Dermis microvascular lymphatic vessel endothelial cell (primary cell): Measurements from ENCODE around the gene ADAMTS7. TPM values are rescaled to one million over a fixed set of nuclear protein-coding genes. Genes with fewer than 3 reads are reported as not detected.
A peak's percentile ranks its signal among the peaks of the same experiment; 100 is the strongest.
"Not testable (repeated sequence)": the region's sequence is repeated elsewhere in the genome, so short reads cannot be mapped to it uniquely, and the experiment has no call there.

Source experiments
- DNase-seq, 2 donors: peaks; one replicate each; pipeline versions ENCODE4 v3.0.0 to v3.0.0-alpha.2; 2010; ENCODE audit warnings: low read depth in 2 of 2
- total RNA-seq: library from RNA; depleted of rRNA; stranded (reverse); fragments of >200 nt; gene quantifications from 2 replicates; pipeline ENCODE4 v1.2.1, GENCODE V29; 2014

Gene ADAMTS7
- total RNA-seq, 1 donor from 2014 or later: 6.5 TPM

GRCh38 chr15:78788016-78788660, 23.1 kb downstream of the ADAMTS7 start:
- no peak for DNase-seq

GRCh38 chr15:78782402-78782801, 28.9 kb downstream of the ADAMTS7 start:
- peak in 1 of 2 donors; percentile 19 for DNase-seq

- DNase-seq: not testable (repeated sequence)
Observed at GRCh38 chr15:78781381-78781780, 29.9 kb downstream of the ADAMTS7 start.

DNA sequence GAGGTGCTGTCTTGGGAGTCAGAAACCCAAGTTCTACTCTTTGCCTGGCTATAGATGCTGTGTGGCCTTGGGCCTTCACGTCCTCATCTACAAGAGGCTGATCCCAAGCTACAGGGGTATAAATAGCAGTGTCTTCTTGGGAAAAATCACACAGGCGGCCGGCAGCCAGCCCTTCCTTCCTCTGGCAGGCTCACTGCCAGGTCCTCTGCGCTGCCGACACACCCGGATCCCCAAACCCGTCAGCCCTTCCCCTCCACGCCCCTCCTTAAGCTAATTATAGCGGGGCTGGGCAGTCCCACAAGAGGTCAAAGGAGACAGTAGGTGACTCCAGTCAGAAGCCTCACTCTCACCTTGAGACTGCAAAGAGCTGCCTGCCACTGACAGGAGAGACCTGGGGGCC, 31.3 kb downstream of the ADAMTS7 start:
- DNase-seq: not testable (repeated sequence)

DNA sequence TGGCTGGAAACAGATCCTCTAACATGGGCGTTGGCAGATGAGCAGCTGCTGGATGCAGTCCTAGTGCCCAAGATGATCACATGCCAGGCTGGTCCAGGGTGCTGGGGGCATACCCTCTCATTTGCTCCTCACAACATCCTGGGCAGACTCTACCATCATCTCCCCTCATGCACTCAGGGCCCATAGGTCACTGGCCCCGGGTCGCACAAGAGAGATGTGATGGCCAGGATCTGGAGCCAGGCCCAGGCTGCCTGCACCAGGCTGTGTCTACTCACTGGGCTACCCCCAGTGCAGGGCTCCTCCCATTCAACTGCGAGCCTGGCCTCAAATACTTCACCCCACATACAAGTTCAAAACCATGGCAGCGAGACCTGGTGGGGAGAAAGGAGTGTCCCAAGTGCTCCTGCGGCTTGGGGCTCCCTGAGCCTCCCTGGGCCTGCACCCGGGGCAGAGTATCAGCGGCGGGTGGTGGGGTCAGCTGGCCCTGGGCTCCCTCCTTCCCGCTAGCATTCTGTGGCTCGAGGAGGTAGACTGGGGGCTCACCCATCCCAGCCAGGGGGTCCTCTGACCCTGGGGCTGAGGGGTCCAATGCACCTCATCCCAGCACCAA, 32.0 kb downstream of the ADAMTS7 start:
- DNase-seq: not testable (repeated sequence)

GRCh38 chr15:78778422-78778821, 32.8 kb downstream of the ADAMTS7 start:
- no peak for DNase-seq

- DNase-seq: not testable (repeated sequence)
Observed at GRCh38 chr15:78777953-78778345, 33.3 kb downstream of the ADAMTS7 start.

DNA sequence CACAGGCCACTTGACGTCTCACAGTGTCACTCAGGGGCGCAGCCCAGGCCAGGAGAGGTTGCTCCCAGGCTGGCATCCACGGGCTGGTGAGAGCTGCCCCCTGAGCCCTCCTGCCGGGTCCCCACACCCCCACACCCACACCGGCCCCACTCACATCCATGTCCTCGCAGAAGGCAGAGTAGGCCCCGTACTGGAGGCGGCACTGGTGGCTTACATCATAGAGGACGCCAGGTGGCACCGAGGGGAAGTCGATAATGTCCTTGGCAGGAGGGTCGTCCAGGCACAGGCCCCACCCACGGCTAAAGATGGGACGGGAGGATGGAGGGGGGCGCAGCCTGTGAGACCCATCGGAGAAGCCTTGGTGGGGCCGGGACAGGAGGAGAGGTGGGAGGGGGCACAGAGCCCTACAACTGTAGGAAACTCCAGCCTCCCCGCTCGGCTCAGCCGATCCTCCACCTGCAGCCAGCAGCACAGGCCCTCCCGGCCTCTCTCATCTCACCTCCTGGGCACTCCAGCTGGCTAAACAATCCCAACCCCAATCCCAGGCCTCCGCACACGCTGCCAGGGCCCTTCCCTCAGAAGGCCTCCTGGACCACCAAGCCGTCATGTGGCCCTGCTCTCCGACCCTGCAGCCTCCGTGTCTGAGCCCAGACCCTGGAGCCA, 33.8 kb downstream of the ADAMTS7 start:
- DNase-seq: not testable (repeated sequence)

DNA sequence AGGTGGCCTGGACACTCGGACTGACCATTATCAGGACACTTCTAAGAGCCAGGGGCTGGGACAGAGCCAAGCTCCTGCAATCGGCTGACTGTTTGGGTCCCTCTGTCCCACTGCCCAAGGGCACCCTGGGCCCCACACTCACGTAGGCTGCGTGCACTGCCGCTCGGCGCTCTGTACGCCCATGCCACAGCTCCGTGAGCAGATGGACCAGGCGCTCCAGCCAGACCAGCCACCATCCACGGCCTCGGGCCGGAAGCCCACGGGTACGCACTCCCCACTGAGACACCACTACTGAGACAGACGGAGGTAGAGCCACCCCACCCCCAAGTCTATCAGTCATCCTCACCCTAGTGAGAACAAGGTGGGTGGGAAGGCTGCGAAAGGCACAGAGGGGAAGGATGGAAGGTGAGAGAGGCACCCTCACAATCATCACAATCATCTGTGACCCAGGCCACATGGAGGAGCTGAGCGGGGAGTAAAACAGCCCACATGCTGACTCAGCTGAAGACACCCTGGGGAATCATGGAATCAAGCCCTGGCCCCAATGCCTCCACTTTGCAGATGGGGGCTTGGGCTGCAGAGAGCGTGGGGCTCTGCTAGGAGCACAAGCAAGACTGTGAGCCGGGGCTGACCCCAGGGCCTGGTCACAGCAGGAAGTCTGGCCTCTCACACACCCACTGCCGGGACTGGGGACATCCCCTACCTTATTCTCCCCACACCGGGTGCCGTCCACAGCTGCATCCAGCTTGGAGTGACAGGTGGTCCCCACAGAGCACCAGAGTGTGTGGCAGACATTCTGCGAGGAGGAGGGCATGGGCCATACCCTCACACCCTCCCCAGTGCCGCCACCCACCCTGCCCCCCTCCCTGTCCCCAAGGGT, 35.0 kb downstream of the ADAMTS7 start:
- DNase-seq: not testable (repeated sequence)

DNA sequence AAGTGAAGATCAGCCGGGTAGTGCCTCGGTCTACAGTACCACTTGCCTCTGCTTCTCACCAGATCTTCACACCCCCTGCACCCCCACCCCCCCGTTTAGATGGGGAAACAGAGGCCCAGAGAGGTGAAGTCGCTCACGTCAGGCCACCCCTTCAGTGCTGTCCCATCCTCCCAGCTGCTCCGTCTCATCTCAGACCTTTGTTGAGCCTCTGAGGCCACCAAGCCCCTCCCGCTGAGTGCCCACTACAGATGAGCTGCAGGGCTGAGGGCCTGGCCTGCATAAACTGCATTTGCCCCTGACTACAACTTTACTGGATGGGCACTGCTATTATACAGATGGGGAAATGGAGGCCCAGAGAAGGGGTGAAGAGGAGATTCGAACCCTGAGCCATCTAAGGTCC, 35.8 kb downstream of the ADAMTS7 start:
- no peak for DNase-seq

- not testable (repeated sequence) for DNase-seq
Observed at GRCh38 chr15:78774451-78774990, 36.7 kb downstream of the ADAMTS7 start.

DNA sequence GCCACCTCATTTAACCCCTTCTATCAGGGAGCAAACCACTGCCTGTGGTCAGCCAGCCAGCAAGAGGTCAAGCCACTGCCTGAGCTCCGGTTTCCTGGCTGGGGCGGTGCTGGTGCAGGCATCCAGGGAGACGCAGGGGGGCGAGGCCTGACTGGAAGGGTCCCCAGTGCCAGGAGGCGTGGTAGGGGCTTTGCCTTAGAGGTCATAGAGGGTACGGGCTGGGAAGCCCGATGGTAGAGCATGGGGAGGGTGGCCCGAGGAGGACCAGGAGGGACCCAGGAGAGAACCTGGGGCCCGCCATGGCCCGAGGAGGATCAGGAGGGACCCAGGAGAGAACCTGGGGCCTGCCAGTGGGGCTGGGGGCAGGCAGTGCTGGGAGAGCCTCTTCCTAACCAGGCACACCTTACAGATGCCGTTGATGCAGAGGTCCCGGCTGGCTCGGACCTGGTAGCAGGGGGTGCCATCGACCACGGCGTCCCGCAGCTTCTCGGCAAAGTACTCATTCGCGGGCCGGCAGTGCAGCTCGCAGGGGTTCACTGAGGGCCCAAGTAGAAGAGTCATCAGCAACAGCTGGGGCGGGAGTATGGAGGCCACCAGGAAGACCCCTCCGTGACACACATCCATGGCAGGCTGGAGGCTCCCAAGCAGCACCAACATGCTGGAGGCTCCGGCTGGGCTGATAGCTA, 37.4 kb downstream of the ADAMTS7 start:
- DNase-seq: not testable (repeated sequence)

DNA sequence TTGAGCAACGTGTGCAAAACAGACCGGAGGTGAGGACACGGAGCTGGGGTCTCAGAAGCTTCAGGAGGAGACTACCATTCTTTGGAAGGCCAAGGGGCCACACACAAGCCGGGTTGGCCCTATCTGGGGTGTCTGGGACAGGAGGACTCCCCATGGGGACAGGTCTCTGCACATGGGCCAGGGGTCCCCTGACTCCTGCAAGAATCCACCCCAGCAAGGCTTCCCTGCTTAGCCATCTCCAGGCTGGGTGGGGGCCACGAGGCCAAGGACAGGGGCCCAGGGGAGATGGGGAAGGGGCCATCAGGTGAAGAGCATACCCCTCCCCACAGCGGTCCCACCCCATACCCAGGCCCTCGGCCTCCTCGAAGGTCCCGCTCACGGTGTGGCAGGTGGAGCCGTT, 38.5 kb downstream of the ADAMTS7 start:
- no peak for DNase-seq

DNA sequence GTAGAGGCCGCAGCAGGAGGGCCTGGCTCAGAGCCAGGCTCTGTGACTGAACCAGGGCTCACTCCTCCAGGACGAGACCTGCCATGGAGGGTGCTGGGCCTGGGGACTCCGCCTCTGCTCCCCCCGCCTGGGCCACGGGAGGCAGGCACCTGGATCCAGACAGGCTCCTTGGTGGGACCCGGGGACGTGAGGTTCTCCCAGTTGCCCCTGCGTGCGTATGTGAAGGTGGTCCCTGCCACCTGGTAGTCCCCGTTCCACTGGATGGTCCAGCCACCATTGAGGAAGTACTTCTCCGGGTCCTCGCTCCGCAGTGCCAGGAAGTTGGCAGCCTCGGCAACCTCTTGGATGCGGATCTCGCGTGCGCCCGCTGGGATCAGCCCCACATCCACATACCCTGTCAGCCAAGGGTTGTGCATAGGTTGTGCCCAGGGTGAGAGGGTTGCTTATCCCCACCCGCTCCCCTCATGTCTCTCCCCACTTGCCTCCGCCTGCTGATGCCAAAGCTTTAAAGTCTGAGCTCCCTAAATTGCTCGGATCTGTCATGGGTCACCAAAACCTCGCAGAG, 39.7 kb downstream of the ADAMTS7 start:
- not testable (repeated sequence) for DNase-seq

- not testable (repeated sequence) for DNase-seq
Observed at GRCh38 chr15:78771020-78771419, 40.2 kb downstream of the ADAMTS7 start.

GRCh38 chr15:78769473-78770225, 41.6 kb downstream of the ADAMTS7 start:
- DNase-seq: not testable (repeated sequence)

- no peak for DNase-seq
Observed at GRCh38 chr15:78768531-78769408, 42.5 kb downstream of the ADAMTS7 start.

GRCh38 chr15:78768096-78768495, 43.2 kb downstream of the ADAMTS7 start:
- DNase-seq: no peak
